C4-2B (cell line): ENCODE measurements around the gene PLCB4.

Experiments used
- H3K27ac ChIP-seq: fragments of 450-650 bp; 2 replicates; pipeline ENCODE4 v1.5.1; 2017
- CTCF ChIP-seq: fragments of 450-650 bp; conservative IDR thresholded peaks from 2 replicates; pipeline ENCODE4 v1.5.1; 2017; ENCODE audit warnings: mild to moderate bottlenecking
- ZFX ChIP-seq: fragments of 450-650 bp; IDR thresholded peaks from 2 replicates; pipeline ENCODE4 v1.6.1; 2017

PLCB4 gene

DNA sequence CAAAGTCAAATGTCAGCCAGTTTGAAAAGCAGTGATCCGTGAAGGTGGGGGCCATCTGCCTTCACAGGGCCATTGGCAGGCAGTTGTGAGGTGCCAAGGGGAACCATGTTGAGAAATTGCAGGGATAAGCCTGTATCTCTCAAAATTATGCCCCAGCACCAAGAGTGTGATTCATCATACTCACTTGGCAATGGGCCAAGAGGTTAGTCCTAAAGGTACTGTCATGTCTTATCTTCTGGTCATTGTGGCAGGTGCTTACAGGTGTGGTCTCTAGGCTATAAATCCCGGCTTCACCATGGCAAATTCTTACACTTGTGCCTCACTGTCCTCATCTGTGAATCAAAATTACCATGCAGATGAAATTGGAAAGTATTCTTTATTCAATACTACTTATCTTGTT lies 294.8 kb downstream of the PLCB4 start:
- H3K27ac ChIP-seq = no peak overlapping the region
- TF ChIP-seq CTCF (no peak), ZFX (no peak)

- TF ChIP-seq ZFX = no peak
- no peak for TF ChIP-seq CTCF
- no peak overlapping the region for H3K27ac ChIP-seq
Observed at GRCh38 chr20:9367328-9367727, 298.4 kb downstream of the PLCB4 start.

DNA sequence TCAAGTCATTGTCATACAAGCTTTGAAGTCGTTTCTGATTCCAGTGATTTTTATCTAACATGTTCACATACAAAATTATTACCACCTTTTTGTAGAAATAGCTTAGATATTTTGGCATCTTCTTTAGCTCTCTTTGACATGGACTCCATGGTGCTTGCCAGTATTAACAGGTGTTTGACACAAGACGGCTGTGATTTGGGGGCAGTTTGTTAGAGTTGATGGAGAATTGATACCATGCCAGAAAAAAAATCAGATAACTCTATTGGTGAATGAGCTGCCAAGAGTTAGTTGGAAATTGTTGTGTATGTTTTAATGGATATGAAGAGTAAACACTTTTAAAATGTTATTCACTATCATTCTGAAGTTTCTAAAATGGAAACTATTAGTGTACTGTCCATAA lies 298.9 kb downstream of the PLCB4 start:
- H3K27ac ChIP-seq = no peak overlapping the region
- TF ChIP-seq CTCF (no peak), ZFX (no peak)

DNA sequence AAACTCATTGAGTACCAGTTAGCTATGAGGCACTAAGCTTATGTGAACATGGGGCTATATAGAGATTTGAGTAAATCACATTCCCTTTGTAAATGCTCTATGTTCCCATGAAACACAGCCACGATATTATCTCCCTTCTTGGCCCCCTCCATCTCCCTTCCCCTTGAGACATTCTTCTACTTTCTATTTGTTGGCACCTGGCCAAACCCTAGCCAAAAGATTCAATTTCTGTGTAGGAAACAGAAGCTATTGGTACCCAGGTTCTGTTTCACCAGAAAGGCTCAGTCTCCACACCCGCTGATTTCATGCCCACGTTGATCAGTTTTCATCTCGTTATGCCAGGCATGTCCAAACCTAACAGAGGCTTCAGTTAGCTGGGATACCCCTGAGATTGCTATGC lies 300.0 kb downstream of the PLCB4 start:
- H3K27ac ChIP-seq = no peak overlapping the region
- TF ChIP-seq CTCF = no peak
- no peak for TF ChIP-seq ZFX

- no peak overlapping the region for H3K27ac ChIP-seq
- TF ChIP-seq CTCF (no peak), ZFX (no peak)
Observed at GRCh38 chr20:9369557-9369956, 300.7 kb downstream of the PLCB4 start.

GRCh38 chr20:9374072-9374471 lies 305.2 kb downstream of the PLCB4 start:
- no peak overlapping the region for H3K27ac ChIP-seq
- TF ChIP-seq ZFX (no peak), CTCF (no peak)

DNA sequence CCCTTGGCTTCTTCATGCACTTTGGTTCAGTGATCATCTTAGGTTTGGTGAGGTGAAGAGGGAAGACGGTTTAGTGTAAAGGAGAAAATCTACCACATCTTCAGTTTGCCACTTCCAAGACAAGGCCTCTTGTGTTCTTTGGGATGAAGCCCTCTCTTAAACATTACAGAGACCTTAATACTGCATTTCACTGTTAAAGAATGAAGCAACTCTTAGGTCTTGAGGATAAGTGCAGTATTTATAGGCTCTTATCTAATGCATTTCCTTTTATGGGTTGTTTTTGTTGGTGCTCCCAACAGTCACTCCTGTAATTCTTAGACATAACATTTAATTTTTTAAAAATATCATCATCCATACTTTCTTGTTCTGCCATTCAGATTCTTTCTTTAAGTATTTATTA lies 305.6 kb downstream of the PLCB4 start:
- TF ChIP-seq ZFX (no peak), CTCF (no peak)

More for the DNA sequence above, 305.6 kb downstream of the PLCB4 start:
- no peak overlapping the region for H3K27ac ChIP-seq
